ENCODE measurements around the gene MMS22L.
"Not testable (repeated sequence)": the region's sequence is repeated elsewhere in the genome, so short reads cannot be mapped to it uniquely, and the experiment has no call there.

MMS22L gene

DNA sequence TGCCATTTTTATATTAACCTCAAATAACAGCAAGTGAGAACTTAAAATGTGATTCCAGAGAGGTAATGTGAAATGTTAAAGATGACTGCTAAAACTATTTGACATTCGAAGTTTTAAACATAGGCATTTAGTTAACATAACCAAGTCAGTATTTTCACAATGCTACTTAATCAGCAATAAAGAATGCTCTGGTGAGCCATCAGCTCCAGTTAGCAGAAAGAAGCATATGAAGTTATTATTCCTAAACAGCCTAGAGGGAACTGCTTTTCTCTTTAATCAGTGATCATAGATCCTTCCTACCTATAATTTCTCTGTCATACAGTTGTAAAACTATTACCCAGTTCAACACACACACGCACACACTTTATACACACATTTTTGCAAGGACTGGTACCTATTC lies 60.1 kb downstream of the MMS22L start:
- DNase-seq (ENCODE audit: low read depth), result no peak

GRCh38 chr6:97218912-97219311 lies 64.1 kb downstream of the MMS22L start:
- no peak for DNase-seq (ENCODE audit: low read depth)

DNA sequence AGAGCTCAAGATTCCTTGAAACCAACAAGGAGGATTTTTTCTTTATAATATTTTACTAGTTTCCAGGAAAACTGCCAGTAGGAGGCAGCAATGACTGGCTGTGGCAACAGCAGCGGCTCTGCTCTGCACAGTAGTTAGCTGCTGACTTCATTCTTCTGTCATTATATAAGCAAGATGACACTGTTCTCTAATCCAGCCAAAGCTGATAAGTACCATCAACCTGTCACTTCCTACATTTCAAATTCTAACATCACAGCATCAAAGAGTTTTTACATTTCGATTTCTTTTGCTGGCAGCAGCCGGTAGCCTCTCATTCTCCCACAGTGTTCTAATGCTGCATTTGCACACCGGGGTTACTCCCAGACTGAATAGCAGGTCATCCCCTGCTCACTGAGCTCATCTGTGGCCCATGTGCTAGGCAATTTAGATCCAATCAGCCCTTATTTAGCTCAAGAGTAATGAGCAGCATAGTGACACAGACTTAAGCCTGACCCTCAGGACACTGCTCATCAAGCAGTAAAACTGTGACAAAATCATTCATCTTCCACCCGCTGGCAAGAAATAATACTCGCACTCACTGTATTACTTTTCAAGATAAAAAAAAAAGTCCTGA lies 67.8 kb downstream of the MMS22L start:
- no peak for DNase-seq (ENCODE audit: low read depth)

DNA sequence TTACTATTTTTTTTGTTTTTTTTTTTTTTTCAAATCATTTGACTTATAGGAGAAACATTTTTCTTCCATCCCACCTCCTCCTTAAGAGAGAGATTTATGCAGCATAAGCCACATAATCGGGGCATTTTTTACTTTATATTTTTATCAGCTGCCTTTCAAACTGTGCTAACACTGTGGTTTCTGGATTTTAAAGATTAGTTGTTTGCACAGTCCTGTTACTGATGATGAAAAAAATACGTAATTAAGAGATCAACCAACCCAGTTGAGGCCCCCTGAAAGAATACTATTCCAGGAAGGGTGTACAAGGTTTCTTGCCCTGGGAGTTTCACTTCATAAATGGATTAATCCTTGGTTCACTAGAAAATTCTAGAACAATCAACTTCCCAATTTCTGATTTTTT lies 68.3 kb downstream of the MMS22L start:
- no peak for DNase-seq (ENCODE audit: low read depth)

DNA sequence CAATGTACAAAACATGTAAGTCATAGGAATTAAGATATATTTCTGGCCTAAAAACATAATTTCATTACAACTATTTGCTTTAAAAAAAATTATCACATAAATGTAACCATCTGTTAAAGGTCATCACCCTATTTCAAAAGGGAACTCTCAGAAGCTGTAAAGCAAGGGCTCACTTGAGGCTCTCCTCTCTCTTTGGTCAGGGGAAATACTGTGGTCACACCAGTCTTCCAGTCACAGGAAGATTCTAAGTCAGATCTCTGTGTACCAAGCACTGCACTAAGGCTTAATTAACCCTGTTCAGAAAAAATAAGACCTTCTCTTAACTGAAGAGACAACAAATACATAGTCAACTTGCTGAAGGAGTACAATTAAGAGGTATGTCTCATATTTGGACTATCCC lies 75.6 kb downstream of the MMS22L start:
- no peak for DNase-seq (ENCODE audit: low read depth)

- no peak for DNase-seq (ENCODE audit: low read depth)
Measured at GRCh38 chr6:97205966-97206365, 77.0 kb downstream of the MMS22L start.

- DNase-seq (ENCODE audit: low read depth), result no peak
Measured at GRCh38 chr6:97203343-97203742, 79.7 kb downstream of the MMS22L start.

GRCh38 chr6:97198046-97198565 lies 84.9 kb downstream of the MMS22L start:
- no peak for DNase-seq (ENCODE audit: low read depth)

GRCh38 chr6:97195117-97195516 lies 87.9 kb downstream of the MMS22L start:
- no peak for DNase-seq (ENCODE audit: low read depth)

DNA sequence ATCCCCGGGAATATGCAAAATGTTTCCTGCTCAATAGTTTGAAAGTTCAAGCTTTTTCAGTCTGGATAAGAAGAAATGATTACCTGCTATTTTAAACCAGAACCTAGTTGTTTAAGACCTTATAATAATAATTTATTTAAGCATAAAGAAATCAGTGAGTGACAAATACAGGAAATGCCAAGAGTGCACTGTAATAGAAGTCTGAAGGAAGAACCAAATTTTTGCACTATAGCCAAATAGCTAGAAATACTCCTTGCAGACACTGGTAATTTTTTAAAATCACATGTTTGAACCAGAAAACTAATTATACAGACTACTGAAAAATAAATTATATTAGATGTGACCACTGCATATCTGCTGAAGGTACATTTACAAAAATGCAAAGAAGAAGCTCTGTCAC lies 93.2 kb downstream of the MMS22L start:
- DNase-seq (ENCODE audit: low read depth), result no peak

DNA sequence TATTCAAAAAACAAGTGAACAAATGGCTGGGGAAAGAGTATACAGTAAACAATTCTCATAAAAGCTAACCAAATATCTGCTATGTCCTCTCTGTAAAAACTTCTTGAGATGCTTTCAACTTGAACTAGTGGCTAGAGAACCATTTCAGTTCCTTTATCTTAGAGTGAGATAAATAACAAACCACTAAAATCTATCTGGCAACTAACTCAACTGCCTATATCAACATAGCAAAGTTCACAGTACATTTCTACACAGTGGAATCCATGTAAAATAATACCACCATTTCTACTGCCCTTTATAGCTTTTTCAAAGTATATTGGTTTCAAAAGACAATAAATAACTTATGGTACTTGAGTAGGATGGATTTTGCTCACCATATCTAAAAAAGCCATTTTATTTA lies 95.1 kb downstream of the MMS22L start:
- DNase-seq (ENCODE audit: low read depth), result no peak

GRCh38 chr6:97186416-97186999 lies 96.5 kb downstream of the MMS22L start:
- peak; percentile 44 for DNase-seq (ENCODE audit: low read depth)

GRCh38 chr6:97177905-97178304 lies 105.1 kb downstream of the MMS22L start:
- DNase-seq (ENCODE audit: low read depth), result no peak

DNA sequence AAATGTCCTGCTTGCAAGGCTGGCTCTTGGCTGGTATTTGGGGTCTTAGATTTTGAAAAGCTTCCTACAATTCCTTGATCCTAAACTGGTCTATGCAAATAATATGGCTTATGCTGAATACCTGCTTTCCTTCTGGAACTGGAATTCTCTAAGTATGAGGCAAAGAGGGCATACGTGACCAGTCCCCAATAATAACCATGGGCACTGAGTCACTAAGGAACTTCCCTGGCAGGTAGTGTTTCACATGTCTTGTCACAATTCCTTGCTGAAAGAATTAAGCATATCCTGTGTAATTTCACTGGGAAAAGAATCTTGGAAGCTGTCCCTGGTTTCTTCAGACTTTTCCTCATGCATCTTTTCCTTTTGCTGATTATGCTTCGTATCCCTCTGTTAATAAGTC lies 106.5 kb downstream of the MMS22L start:
- no peak for DNase-seq (ENCODE audit: low read depth)

- no peak for DNase-seq (ENCODE audit: low read depth)
Measured at GRCh38 chr6:97175806-97176205, 107.2 kb downstream of the MMS22L start.

DNA sequence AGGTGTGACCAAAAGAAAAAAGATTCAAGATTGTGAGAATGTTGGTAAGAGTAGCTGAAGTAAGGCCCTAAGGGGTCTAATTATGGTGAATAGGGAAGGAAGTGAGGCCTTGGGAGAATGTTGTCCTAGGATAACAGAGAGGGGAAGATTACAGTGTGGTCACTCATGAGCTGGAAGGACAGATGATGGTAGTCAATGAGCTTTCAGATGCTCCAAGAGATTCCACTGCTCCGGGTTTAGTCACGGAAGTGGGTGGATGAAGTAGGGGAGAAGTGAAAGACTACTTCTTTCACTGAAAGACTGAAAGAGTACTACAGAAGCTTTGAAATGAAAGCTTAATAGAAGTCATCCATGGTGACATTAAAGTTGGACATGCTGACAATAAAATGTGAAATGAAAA lies 108.5 kb downstream of the MMS22L start:
- no peak for DNase-seq (ENCODE audit: low read depth)

GRCh38 chr6:97160280-97160679 lies 122.7 kb downstream of the MMS22L start:
- DNase-seq (ENCODE audit: low read depth), result no peak

DNA sequence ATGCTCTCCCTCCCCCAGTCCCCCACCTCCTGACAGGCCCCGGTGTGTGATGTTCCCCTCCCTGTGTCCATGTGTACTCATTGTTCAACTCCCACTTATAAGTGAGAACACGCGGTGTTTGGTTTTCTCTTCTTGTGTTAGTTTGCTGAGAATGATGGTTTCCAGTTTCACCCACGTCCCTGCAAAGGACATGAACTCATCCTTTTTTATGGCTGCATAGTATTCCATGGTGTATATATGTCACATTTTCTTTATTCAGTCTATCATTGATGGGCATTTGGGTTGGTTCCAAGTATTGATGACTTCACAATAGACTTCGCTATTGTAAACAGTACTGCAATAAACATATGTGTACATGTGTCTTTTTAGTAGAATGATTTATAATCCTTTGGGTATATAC lies 127.6 kb downstream of the MMS22L start:
- not testable (repeated sequence) for DNase-seq (ENCODE audit: low read depth)

DNA sequence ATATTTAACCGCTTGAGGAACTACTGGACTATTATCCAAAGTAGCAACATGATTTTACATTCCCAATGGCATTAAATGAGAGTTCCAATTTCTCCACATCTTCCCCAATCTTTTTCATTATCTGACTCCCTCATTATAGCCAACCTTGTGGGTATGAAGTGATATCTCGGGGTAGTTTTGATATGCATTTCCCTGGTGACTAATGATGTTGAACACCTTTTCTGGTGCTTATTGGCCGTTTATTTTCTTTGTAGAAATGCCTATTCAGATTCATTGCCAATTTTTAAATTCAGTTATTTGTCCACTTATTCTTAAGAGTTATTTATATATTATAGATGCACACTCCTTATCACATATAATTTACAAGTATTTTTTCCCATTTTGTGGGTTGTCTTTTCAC lies 129.0 kb downstream of the MMS22L start:
- no peak for DNase-seq (ENCODE audit: low read depth)

- no peak for DNase-seq (ENCODE audit: low read depth)
Measured at GRCh38 chr6:97151601-97152000, 131.4 kb downstream of the MMS22L start.

DNA sequence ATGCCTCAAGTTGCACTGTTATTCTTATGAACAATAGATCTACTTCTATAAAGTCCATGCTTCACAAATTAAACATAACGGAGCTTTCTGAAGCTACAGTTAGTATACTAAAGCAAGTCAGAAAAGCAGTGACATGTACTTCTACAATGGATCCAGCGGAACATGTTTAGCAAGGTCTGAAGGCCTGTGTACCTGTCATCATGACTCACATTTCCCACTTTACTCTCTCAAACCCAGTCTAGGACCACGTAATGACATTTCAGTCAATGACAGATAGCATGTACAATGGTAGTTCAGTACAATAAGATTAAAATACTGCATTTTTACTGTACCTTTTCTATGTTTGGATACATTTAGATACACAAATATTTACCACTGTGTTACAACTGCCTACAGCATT lies 132.1 kb downstream of the MMS22L start:
- DNase-seq (ENCODE audit: low read depth), result no peak

DNA sequence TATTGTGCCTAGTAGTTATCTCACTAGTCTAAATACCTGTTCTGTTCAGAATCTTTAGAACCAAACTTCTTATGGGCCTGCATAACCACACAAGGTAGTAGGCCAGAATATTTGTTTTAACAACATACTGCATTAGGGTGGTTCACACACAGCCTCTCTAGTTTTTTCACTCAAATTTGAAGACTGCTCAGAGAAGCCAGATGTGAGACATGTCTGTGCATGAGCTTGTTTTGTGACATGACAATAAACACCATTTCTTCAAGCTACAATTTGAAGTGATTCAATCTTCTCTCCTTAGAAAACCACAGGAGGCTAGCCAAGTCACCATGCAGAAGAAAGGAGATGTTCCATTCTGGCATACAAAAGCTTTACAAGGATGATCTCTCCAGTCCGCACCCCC lies 135.6 kb downstream of the MMS22L start:
- no peak for DNase-seq (ENCODE audit: low read depth)

GRCh38 chr6:97145691-97146090 lies 137.3 kb downstream of the MMS22L start:
- no peak for DNase-seq (ENCODE audit: low read depth)

DNA sequence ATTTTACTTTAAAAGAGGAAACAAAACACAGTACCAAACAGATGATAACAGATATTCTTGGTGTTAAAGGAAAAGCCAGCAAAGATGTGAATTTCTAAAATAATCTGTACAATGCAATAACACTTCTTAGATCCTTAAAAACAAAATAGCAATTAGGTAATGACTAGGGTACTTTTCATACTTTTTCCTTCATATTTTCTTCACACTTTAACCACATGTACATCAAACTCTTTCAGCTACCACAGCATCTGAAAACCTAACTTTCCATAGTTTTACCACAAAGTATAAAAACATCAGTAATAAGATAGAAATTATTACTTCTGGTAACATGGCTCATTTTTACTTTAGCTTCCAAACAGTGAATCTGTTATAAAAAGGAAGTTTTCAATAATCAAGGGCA lies 141.3 kb downstream of the MMS22L start:
- no peak for DNase-seq (ENCODE audit: low read depth)

All from stimulated activated CD4-positive, alpha-beta T cell treated with anti-CD3 and anti-CD28 coated beads, Interleukin-2, amount 100 ng/mL, for 4 hours (primary cell).